ENCODE measurements around the gene TRAPPC12.
"Not testable (repeated sequence)": the region's sequence is repeated elsewhere in the genome, so short reads cannot be mapped to it uniquely, and the experiment has no call there.

The TRAPPC12 gene

GRCh38 chr2:3369340-3370181 is 9.9 kb upstream of the TRAPPC12 start:
- DNase-seq (ENCODE audit: low read depth in 2 of 2) = not testable (repeated sequence)

GRCh38 chr2:3376821-3377220 is 2.7 kb upstream of the TRAPPC12 start:
- no peak for DNase-seq (ENCODE audit: low read depth in 2 of 2)

- DNase-seq (ENCODE audit: low read depth in 2 of 2) = no peak
Observed at GRCh38 chr2:3377279-3377611, 2.2 kb upstream of the TRAPPC12 start.

- DNase-seq (ENCODE audit: low read depth in 2 of 2) = peak; percentile 94 to 95
Observed at GRCh38 chr2:3377612-3378432, 1.7 kb upstream of the TRAPPC12 start, which contains the start of gene EIPR1. Gene EIPR1, minus strand, starts transcription at chr2:3377818. Its CDS starts 129 bp downstream, at chr2:3377689.

GRCh38 chr2:3379339-3379646 is 201 bp upstream of the TRAPPC12 start:
- no peak for DNase-seq (ENCODE audit: low read depth in 2 of 2)

- no peak for DNase-seq (ENCODE audit: low read depth in 2 of 2)
Observed at GRCh38 chr2:3386448-3386958, 7.0 kb downstream of the TRAPPC12 start.

GRCh38 chr2:3387011-3387410 is 7.5 kb downstream of the TRAPPC12 start:
- no peak for DNase-seq (ENCODE audit: low read depth in 2 of 2)

GRCh38 chr2:3387644-3388411 is 8.3 kb downstream of the TRAPPC12 start:
- no peak for DNase-seq (ENCODE audit: low read depth in 2 of 2)

- DNase-seq (ENCODE audit: low read depth in 2 of 2) = no peak
Observed at GRCh38 chr2:3388412-3388738, 8.9 kb downstream of the TRAPPC12 start.

- no peak for DNase-seq (ENCODE audit: low read depth in 2 of 2)
Observed at GRCh38 chr2:3389193-3389592, 9.7 kb downstream of the TRAPPC12 start.

- DNase-seq (ENCODE audit: low read depth in 2 of 2) = no peak
Observed at GRCh38 chr2:3390041-3390440, 10.5 kb downstream of the TRAPPC12 start.

- DNase-seq (ENCODE audit: low read depth in 2 of 2) = no peak
Observed at GRCh38 chr2:3392216-3392615, 12.7 kb downstream of the TRAPPC12 start.

GRCh38 chr2:3396920-3397559 is 17.5 kb downstream of the TRAPPC12 start:
- DNase-seq (ENCODE audit: low read depth in 2 of 2) = no peak

GRCh38 chr2:3398857-3399256 is 19.4 kb downstream of the TRAPPC12 start:
- DNase-seq (ENCODE audit: low read depth in 2 of 2) = no peak

GRCh38 chr2:3399381-3399780 is 19.9 kb downstream of the TRAPPC12 start:
- no peak for DNase-seq (ENCODE audit: low read depth in 2 of 2)

GRCh38 chr2:3399829-3400228 is 20.3 kb downstream of the TRAPPC12 start:
- DNase-seq (ENCODE audit: low read depth in 2 of 2) = no peak

GRCh38 chr2:3403587-3404334 is 24.3 kb downstream of the TRAPPC12 start:
- DNase-seq (ENCODE audit: low read depth in 2 of 2) = no peak

GRCh38 chr2:3404349-3404894 is 24.9 kb downstream of the TRAPPC12 start:
- no peak for DNase-seq (ENCODE audit: low read depth in 2 of 2)

- DNase-seq (ENCODE audit: low read depth in 2 of 2) = no peak
Observed at GRCh38 chr2:3405307-3405706, 25.8 kb downstream of the TRAPPC12 start.

GRCh38 chr2:3405876-3406275 is 26.4 kb downstream of the TRAPPC12 start:
- no peak for DNase-seq (ENCODE audit: low read depth in 2 of 2)

GRCh38 chr2:3406501-3406900 is 27.0 kb downstream of the TRAPPC12 start:
- no peak for DNase-seq (ENCODE audit: low read depth in 2 of 2)

All from stimulated activated CD8-positive, alpha-beta memory T cell treated with anti-CD3 and anti-CD28 coated beads, Interleukin-7, amount 100 ng/mL, for 4 hours (primary cell).